ENCODE measurements around the gene UBE2Z.

Gene UBE2Z

DNA sequence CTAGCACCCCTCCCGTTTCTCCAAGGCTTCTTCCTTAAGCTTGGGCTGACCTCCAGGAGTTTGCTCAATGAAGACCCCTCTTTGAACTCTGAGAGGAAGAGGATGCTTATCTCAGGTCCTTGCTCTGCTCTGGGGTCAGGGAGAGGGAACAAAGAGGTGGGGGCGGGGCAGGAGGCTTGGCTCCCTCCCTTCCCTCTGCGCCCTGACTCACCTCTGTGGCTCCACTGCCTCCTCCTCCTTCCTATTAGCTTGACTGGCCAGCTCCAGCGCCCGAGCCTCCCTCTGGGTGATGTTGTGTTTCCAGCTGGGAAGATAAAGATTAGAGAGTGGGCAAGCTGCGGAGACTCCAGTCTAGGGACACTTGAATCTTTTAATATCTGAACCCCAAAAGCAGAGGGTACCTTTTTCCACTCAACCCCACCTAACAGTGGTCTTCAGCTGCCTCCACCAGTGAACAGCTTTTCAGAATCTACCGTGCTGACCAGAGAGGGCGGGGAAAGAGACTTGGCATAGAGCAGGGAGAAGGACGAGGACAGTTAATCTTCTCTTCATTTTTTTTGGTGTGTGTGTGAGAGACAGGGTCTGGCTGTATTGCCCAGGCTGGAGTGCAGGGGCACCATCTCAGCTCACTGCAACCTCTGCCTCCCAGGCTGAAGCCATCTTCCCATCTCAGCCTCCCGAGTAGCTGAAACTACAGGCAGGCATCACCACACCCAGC is 53.5 kb downstream of the UBE2Z start:
- DNase-seq = no peak

- DNase-seq = no peak
Measured at GRCh38 chr17:48970224-48970623, 62.0 kb downstream of the UBE2Z start.

DNA sequence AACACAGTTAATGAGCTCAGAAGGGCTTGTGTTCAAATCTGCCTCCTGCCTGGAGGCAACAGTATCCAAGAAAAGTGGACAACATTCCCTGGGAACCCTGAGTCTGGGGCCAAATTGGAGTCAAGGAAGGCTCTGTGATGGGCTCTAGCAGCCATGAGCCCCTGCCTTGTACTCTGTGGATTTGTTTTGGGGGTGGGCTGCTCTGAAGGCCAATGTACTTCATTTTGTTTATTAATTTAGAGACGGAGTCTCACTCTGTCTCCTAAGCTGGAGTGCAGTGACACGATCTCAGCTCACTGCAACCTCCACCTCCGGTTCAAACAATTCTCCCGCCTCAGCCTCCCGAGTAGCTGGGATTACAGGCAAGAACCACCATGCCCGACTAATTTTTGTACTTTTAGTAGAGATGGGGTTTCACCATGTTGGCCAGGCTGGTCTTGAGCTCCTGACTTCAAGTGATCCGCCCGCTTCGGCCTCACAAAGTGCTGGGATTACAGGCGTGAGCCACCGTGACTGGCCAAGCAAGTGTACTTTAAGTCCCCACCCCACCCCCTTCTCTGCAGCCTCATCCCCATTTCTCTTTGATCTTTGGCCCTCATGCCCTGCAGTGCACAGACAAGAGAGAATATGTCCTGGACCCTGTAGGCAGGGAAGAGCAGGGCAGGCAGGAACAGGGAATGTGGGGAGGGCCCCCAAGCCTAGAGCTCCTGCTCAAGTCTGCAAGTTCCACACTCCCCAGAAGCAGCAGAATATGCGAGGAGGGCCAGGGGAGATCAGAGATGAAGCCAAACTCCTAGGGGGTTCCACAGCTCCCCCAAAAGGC is 62.9 kb downstream of the UBE2Z start:
- no peak for DNase-seq

DNA sequence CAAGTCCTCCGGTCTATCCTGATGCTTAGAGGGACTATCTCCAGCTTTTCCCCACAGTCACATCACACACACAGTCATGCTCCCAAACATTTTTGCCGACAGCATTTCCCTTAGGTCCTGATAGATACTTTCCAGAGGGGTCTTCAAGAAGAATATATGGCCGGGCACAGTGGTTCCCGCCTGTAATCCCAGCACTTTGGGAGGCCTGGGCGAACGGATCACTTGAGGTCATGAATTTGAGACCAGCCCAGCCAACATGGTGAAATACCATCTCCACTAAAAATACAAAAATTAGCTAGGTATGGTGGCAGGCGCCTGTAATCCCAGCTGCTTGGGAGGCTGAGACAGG is 64.5 kb downstream of the UBE2Z start:
- DNase-seq = no peak

- DNase-seq = no peak
Measured at GRCh38 chr17:48973806-48974205, 65.6 kb downstream of the UBE2Z start.
